WERI-Rb-1 (cell line): ENCODE data around the gene RET.
A peak's percentile ranks its signal among the peaks of the same experiment; 100 is the strongest.

Experiments
- DNase-seq: peaks from one replicate; pipeline ENCODE4 v3.0.0-alpha.2; 2020
- H3K27ac ChIP-seq: fragments of 250-450 bp; sonication (Bioruptor Pico); 2 replicates; pipeline ENCODE4 v1.5.1; 2020; ENCODE audit warnings: mild to moderate bottlenecking, moderate library complexity
- H3K27me3 ChIP-seq: fragments of 250-450 bp; sonication (Bioruptor Pico); 2 replicates; pipeline ENCODE4 v1.5.1; 2021; ENCODE audit warnings: mild to moderate bottlenecking, low read depth, moderate library complexity; ENCODE audit not compliant: insufficient read depth, severe bottlenecking
- H3K36me3 ChIP-seq: fragments of 250-450 bp; sonication (Bioruptor Pico); 2 replicates; pipeline ENCODE4 v1.5.1; 2020; ENCODE audit warnings: mild to moderate bottlenecking, moderate library complexity
- H3K4me3 ChIP-seq: 2 replicates; pipeline ENCODE4 v1.5.1; 2011; ENCODE audit warnings: low read depth, mild to moderate bottlenecking, control low read depth, low read length
- H3K9me3 ChIP-seq: fragments of 250-450 bp; sonication (Bioruptor Pico); 2 replicates; pipeline ENCODE4 v1.5.1; 2021; ENCODE audit warnings: mild to moderate bottlenecking, moderate library complexity; ENCODE audit not compliant: severe bottlenecking
- CTCF ChIP-seq: IDR thresholded peaks from 2 replicates; pipeline ENCODE4 v1.5.1; 2011; ENCODE audit warnings: low read depth, mild to moderate bottlenecking, control low read depth, inconsistent platforms, low read length

The RET gene

GRCh38 chr10:43040482-43041256, 36.2 kb upstream of the RET start:
- Histone ChIP-seq H3K27me3 (peaks cover 91% of the 10 kb centered on the region), H3K36me3 (no peaks in the 10 kb centered on the region), H3K9me3 (no peaks in the 10 kb centered on the region), H3K4me3 (no peak overlapping the region), H3K27ac (no peak overlapping the region)
- DNase-seq = no peak
- no peak for TF ChIP-seq CTCF

DNA sequence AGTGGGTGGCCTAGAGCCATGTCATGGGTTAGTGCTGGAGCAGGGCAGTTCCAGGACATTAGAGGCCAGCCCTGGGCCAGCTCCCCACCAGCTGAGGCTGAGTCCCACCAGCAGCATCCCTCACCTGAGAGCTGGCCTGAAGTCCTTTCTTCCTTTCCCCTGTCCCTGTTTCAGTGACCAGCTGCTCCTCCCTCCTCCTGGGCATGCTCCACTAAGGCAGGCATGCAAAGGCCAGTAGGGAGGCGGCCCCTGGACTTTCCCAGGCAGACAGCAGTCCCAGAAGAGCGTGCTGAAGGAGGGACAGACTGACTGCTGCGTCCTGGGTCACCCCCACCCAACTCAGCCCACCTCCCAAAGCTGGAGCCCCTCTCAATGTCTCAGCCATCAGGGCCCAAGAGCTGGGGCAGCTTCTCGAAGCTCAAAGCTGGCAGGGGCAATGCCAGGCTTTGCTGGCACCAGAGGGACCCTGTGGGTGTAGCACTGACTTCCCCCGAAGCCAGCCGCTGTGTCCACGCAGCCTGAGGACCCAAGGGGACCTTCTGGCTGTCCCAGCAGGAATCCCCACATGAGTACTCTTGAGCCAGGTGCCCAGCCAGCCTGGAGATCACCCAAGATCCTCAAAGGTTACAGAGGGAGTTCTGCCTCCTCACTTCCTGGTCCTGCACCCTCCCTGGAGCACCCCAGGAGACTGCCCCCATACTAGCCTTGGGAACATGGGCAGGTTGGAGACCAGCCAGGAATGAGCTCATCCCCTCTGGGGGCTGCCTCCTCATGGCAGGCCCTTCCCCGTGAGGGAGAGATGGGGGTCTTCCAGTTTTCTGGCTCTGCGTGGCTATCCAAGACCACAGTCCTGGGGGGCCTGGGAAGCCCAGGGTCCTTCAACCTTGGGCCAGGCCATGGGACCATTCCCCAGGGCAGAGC, 35.2 kb upstream of the RET start:
- H3K9me3 ChIP-seq = no peaks in the 10 kb centered on the region
- no peak overlapping the region for H3K4me3 ChIP-seq
- no peak for TF ChIP-seq CTCF
- no peak overlapping the region for H3K27ac ChIP-seq
- no peak for DNase-seq
- H3K36me3 ChIP-seq = no peaks in the 10 kb centered on the region
- peaks cover 91% of the 10 kb centered on the region for H3K27me3 ChIP-seq

GRCh38 chr10:43042503-43043341, 34.1 kb upstream of the RET start:
- no peak for DNase-seq
- H3K4me3 ChIP-seq = no peak overlapping the region
- H3K27me3 ChIP-seq = peaks cover 91% of the 10 kb centered on the region
- no peaks in the 10 kb centered on the region for H3K36me3 ChIP-seq
- no peak overlapping the region for H3K27ac ChIP-seq
- H3K9me3 ChIP-seq = no peaks in the 10 kb centered on the region
- TF ChIP-seq CTCF = 0 out of 2 replicates have a peak, but pooled peaks have one; percentile 9

DNA sequence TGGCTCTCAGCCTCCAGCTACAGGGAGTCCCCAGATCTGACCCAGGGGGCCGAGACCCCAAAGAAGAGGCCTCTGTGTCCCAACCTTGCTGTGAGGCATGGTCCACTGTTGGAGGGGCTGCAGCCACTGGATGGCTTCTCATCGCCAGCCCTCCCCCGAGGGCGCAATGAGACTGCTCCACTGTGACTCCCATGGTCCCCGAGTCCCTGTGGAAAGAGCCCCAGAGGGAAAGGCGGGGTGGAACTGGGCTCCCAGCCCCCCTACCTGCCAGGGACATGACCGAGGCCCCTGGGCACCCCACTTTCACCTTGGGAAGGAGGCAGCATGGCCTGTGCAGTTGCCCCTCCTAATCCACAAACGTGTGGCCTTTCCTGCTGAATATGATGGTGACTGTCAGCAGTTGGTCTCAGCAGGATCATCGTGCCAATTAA, 33.5 kb upstream of the RET start:
- no peak for DNase-seq
- Histone ChIP-seq H3K27me3 (peaks cover 91% of the 10 kb centered on the region), H3K36me3 (no peaks in the 10 kb centered on the region), H3K9me3 (no peaks in the 10 kb centered on the region), H3K4me3 (no peak overlapping the region), H3K27ac (no peak overlapping the region)
- TF ChIP-seq CTCF = no peak

- TF ChIP-seq CTCF = no peak
- H3K4me3 ChIP-seq = no peak overlapping the region
Observed at GRCh38 chr10:43043773-43044447, 33.0 kb upstream of the RET start.

More at GRCh38 chr10:43043773-43044447, 33.0 kb upstream of the RET start:
- H3K36me3 ChIP-seq = no peaks in the 10 kb centered on the region
- H3K27me3 ChIP-seq = peaks cover 92% of the 10 kb centered on the region
- H3K27ac ChIP-seq = no peak overlapping the region
- no peak for DNase-seq
- no peaks in the 10 kb centered on the region for H3K9me3 ChIP-seq
